Adrenal gland (tissue), 5 donors: ENCODE measurements around the gene NOSIP.

Experiments
- POLR2A ChIP-seq, 2 donors: fragments of 450-650 bp; IDR thresholded peaks; one replicate each; pipeline ENCODE4 v1.6.1; 2017; ENCODE audit warnings: antibody characterized with exemption in 2 of 2, mild to moderate bottlenecking in 2 of 2, moderate library complexity in 1 of 2
- TF ChIP-seq, protein P1 (sequence below), 6 experiments: fragments of 450-650 bp in 4 of 6; fragments of 200-600 bp in 2 of 6; sonication (generic) in 1 of 6; IDR thresholded peaks; 1 replicate in 5 of 6; 2 replicates in 1 of 6; pipeline versions ENCODE4 v1.5.1 to v1.8.0; 2016 to 2021; ENCODE audit warnings: antibody characterized with exemption in 6 of 6, mild to moderate bottlenecking in 2 of 6, moderate library complexity in 1 of 6
- donor health status: DM: no; HTN: no; CAD: no.

DNA sequence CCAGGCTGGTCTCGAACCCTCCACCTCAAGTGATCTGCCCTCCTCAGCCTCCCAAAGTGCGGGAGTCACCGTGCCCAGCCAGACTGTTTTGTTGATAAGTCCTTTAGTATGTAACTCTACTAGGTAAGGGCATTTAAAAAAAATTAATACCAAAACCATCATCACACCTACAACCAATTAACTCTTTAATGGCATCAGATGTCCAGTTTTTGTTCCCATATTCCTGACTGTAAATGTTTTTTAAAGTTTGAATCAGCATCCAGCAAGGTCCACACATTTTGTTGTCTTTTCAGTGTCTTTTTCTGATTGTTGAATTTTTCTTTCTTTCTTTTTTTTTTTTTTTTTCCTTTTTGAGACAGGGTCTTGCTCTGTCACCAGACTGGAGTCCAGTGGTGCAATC, 62.3 kb downstream of the NOSIP start:
- TF ChIP-seq, protein P1, sequence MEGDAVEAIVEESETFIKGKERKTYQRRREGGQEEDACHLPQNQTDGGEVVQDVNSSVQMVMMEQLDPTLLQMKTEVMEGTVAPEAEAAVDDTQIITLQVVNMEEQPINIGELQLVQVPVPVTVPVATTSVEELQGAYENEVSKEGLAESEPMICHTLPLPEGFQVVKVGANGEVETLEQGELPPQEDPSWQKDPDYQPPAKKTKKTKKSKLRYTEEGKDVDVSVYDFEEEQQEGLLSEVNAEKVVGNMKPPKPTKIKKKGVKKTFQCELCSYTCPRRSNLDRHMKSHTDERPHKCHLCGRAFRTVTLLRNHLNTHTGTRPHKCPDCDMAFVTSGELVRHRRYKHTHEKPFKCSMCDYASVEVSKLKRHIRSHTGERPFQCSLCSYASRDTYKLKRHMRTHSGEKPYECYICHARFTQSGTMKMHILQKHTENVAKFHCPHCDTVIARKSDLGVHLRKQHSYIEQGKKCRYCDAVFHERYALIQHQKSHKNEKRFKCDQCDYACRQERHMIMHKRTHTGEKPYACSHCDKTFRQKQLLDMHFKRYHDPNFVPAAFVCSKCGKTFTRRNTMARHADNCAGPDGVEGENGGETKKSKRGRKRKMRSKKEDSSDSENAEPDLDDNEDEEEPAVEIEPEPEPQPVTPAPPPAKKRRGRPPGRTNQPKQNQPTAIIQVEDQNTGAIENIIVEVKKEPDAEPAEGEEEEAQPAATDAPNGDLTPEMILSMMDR (IDR thresholded peaks at IDR 0.05), result no peak
- TF ChIP-seq POLR2A (IDR thresholded peaks at IDR 0.05), result no peak
